ENCODE results near the gene CHIC1.

DNA sequence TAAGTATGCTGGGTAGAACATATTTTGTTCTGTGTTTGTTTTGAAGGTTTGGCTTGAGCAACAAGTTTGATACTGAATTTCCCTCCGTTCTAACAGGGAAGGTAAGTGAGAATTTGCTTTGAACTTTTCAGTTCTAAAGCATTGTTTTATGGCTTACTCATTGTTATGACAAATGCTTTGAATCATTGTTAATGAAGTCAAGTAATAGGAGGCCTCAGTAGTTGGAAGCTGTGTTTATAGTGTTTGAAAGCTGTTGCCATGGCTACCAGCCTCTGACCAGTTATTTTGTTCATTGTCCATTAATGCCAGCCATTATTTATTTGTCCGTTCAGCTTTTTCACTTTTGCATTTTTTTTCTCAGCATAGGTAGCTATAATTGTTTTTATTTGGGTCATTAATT lies 14.4 kb downstream of the CHIC1 start:
- TF ChIP-seq, protein P1, sequence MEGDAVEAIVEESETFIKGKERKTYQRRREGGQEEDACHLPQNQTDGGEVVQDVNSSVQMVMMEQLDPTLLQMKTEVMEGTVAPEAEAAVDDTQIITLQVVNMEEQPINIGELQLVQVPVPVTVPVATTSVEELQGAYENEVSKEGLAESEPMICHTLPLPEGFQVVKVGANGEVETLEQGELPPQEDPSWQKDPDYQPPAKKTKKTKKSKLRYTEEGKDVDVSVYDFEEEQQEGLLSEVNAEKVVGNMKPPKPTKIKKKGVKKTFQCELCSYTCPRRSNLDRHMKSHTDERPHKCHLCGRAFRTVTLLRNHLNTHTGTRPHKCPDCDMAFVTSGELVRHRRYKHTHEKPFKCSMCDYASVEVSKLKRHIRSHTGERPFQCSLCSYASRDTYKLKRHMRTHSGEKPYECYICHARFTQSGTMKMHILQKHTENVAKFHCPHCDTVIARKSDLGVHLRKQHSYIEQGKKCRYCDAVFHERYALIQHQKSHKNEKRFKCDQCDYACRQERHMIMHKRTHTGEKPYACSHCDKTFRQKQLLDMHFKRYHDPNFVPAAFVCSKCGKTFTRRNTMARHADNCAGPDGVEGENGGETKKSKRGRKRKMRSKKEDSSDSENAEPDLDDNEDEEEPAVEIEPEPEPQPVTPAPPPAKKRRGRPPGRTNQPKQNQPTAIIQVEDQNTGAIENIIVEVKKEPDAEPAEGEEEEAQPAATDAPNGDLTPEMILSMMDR (IDR thresholded peaks at IDR 0.05; ENCODE audit: low read length): no peak
- TF ChIP-seq EZH2 (IDR thresholded peaks at IDR 0.05; ENCODE audit: borderline replicate concordance, low read length): no peak

All from OCI-LY1 (cell line).